ENCODE data around the gene IL1RAP.
A peak's percentile ranks its signal among the peaks of the same experiment; 100 is the strongest.

Gene IL1RAP

GRCh38 chr3:190545191-190545590, 31.3 kb downstream of the IL1RAP start:
- DNase-seq: no peak

DNA sequence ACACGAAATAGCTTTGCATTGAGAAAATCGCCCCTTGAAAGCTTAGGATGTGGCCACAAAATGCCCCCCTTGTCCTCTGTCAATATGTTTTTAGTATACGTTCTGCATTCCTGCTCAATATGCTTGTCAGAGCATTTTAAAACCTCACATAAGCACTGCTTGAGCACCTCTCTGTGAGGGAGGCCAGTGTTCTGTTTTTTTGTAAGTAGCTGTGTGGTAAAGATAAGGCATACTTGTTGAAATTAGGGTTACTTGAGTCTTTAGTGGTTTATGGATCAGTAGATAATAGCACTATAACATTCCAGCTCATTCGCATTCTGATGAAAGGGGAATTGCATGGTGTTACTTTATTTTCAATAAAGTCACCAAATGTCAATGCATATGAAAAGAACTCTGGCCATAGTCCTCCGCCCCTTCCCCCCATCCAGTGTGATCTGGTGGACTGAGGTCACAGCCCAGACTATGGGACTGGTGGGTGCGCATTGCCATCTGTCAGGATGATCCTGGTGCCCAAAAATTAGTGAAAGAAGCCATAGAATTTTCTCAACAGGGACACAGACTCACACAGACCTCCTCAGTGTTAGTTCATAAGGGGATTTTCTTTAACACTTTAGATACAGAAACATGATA, 33.1 kb downstream of the IL1RAP start:
- DNase-seq: no peak

DNA sequence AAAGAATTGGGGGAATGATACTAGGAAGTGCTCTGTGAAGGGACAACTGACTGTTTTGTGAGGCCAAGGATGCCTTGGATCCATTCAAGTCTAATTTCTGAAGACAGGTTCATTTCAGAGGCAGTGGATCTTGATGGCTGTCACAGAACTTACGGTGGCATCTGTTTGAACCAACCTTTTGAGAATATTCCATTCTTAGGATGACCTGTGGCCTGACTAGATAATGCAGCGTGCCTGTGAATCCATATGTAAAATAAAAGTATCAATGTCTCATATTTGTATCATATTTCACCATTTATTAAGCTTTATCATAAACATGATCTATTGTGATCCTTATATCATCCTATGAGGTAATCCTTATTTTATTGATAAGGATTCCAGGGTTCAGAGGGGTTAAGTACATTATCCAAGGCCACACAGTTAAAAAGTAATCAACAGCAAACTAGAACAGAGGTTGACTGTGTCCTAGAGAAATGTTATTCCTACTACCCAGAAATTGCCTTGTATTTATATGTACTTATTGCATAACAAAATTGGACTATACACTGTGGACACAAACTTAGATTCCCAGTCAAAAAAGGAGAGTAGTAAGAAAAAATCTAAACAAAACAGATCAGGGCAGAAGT, 34.3 kb downstream of the IL1RAP start:
- no peak for DNase-seq

DNA sequence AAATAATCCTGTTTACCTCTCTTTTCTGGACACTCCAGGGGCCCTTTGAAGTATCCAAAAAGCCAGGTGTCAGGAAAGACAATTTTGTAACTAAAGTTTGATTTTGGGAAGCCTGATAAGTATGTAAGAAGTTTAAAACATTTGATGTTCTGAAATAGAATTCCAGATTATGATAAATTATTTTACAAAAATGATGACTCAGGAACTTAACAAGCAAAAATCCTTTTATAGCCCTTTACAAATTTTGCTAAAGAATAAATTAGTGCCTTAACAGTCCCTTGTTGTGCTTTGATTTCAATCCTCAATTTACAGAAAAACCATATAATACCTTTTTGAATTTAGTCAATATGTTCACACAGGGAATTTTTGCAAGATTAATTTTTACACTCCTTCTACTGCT, 38.1 kb downstream of the IL1RAP start:
- no peak for DNase-seq

DNA sequence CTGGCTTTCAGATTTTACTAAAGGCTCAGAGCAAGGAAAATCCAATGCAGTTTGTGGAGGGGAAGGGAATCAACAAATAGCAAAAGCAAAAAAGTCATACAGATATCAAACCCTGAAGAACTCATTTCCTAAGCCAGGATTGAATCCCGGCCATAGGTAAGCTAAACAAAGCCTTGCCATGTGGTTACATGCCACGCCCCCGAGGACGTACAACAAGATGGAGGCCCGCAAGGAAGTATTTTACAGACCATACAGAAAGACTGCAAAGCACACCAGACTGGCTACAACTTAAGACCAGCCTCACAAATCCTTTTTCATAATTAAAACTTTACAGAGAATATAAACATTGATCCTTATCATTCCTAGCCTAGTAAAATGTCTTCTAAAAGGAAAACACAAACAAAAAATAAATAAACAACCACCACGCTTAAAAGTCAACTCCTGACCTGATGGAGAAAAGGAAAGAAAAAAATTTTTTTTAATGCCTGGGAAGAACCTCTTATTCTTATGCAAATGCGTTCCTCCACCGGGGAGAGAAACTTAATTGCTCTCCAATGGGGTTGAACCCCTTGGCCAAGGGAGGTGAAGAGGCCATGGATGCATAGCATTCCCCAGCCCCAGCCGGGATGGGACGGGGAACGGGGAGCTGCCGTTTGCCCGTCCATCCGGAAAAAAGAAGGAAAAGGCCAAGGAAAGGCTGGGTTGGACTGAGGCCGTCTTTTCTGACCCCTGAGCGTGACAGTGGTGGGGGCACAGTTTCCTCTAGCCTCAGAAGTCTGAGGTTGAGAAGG, 39.3 kb downstream of the IL1RAP start:
- no peak for DNase-seq

- no peak for DNase-seq
Observed at GRCh38 chr3:190554197-190554596, 40.3 kb downstream of the IL1RAP start.

- no peak for DNase-seq
Observed at GRCh38 chr3:190556351-190556750, 42.5 kb downstream of the IL1RAP start.

- no peak for DNase-seq
Observed at GRCh38 chr3:190557296-190557695, 43.4 kb downstream of the IL1RAP start.

- no peak for DNase-seq
Observed at GRCh38 chr3:190558316-190558715, 44.4 kb downstream of the IL1RAP start.

- no peak for DNase-seq
Observed at GRCh38 chr3:190558796-190559195, 44.9 kb downstream of the IL1RAP start.

GRCh38 chr3:190560013-190560895, 46.4 kb downstream of the IL1RAP start:
- no peak for DNase-seq

DNA sequence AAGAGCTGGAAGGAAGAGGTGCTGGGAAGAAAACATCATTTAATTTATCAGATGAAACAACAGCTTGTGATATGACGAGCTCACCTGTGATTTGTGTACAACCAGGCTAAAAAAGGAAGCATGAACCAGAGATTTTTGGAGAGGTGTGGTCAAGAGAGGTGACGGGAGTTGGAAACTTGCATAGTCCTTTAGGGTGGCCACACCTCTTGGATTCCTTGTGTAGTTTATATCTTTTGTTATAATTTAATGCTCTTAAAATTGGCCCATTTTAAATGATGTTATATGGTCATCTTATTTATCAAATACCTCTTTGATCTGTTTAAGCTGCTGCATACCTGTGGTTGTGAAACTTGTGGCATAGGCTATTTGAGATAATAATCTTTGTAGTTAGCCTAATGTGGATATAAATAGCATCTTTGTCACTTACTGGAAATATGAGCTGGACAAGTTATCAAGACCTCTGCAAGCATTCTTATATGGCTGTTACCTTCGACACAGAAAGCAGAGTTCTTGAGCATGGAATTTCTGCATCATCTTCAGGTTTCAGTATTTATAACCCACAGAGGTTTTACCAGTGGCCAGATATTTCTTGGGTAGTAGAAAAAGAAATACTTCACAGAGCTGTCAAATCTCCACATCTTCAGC, 49.1 kb downstream of the IL1RAP start:
- no peak for DNase-seq

DNA sequence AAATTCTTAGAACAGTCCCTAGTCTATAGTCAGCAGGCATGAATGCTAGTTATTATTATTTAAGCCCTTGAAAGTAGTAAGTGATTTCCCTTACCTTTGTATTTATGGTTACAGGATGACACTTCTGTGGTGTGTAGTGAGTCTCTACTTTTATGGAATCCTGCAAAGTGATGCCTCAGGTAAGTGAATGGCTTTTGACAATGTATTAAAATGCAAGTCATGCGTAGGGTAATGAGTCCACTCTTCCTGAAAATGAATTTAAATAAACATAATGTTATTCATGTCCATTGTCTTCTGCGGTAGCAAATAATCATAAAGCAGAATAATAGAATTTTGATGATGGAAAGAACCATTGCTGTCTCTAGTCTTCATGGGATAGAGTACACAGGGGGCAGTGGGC, 50.3 kb downstream of the IL1RAP start:
- DNase-seq: no peak

GRCh38 chr3:190566043-190566933, 52.4 kb downstream of the IL1RAP start:
- peak; percentile 99 for DNase-seq

GRCh38 chr3:190568036-190568435, 54.2 kb downstream of the IL1RAP start:
- no peak for DNase-seq

GRCh38 chr3:190574473-190574872, 60.6 kb downstream of the IL1RAP start:
- DNase-seq: no peak

GRCh38 chr3:190575437-190576185, 61.7 kb downstream of the IL1RAP start:
- no peak for DNase-seq

- DNase-seq: no peak
Observed at GRCh38 chr3:190577225-190577624, 63.3 kb downstream of the IL1RAP start.

GRCh38 chr3:190579514-190580137, 65.7 kb downstream of the IL1RAP start:
- DNase-seq: no peak

DNA sequence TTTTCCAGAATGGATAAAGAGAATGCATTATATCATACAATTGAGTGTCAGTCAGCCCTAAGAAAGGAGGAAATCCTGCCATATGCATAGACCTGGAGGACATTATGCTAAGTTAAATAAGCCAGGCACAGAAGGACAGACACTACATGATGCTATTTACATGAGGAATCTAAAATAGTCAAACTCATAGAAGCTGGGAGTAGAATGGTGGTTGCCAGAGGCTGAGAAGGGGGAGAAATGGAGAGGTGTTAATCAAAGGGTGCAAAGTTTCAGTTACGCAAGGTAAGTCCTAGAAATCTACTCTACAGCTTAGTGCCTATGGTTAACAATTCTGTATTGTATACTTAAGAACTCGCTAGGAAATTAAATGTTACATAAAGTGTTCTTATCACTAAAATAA, 66.5 kb downstream of the IL1RAP start:
- DNase-seq: no peak

Data from amniotic stem cell (primary cell).